ENCODE measurements around the gene SYNRG.

DNA sequence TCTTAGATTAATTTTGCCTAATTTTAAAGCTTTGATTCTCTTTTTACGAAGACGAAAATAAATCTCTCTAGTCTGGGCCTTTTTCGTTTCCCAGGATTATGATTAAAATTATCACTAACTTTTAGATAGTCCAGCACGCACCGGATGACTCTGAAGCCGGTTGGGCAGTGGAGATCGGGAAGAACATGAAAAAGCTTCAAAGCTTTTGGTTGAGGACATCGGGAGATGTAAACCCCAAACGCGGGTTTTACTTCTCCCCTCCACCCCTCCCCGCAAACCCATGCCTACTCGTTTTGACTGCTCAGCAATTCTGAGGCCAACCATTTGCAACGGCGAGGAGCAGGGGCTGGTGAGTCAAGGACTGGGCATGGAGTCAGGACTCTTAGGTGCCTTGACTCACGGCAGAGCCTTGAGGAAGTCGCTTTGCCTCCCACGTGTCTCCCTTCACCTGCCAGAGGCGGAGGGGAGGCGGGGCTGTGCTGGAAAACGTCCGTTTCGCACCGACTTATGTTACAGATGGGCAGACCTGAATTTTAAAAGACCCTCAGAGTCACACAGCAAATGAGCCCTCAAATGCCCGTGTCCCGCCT, 120.5 kb downstream of the SYNRG start:
- TF ChIP-seq, protein P1, sequence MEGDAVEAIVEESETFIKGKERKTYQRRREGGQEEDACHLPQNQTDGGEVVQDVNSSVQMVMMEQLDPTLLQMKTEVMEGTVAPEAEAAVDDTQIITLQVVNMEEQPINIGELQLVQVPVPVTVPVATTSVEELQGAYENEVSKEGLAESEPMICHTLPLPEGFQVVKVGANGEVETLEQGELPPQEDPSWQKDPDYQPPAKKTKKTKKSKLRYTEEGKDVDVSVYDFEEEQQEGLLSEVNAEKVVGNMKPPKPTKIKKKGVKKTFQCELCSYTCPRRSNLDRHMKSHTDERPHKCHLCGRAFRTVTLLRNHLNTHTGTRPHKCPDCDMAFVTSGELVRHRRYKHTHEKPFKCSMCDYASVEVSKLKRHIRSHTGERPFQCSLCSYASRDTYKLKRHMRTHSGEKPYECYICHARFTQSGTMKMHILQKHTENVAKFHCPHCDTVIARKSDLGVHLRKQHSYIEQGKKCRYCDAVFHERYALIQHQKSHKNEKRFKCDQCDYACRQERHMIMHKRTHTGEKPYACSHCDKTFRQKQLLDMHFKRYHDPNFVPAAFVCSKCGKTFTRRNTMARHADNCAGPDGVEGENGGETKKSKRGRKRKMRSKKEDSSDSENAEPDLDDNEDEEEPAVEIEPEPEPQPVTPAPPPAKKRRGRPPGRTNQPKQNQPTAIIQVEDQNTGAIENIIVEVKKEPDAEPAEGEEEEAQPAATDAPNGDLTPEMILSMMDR (tag by site-specific recombination; IDR thresholded peaks at IDR 0.05) = no peak
- TF ChIP-seq, protein P2, sequence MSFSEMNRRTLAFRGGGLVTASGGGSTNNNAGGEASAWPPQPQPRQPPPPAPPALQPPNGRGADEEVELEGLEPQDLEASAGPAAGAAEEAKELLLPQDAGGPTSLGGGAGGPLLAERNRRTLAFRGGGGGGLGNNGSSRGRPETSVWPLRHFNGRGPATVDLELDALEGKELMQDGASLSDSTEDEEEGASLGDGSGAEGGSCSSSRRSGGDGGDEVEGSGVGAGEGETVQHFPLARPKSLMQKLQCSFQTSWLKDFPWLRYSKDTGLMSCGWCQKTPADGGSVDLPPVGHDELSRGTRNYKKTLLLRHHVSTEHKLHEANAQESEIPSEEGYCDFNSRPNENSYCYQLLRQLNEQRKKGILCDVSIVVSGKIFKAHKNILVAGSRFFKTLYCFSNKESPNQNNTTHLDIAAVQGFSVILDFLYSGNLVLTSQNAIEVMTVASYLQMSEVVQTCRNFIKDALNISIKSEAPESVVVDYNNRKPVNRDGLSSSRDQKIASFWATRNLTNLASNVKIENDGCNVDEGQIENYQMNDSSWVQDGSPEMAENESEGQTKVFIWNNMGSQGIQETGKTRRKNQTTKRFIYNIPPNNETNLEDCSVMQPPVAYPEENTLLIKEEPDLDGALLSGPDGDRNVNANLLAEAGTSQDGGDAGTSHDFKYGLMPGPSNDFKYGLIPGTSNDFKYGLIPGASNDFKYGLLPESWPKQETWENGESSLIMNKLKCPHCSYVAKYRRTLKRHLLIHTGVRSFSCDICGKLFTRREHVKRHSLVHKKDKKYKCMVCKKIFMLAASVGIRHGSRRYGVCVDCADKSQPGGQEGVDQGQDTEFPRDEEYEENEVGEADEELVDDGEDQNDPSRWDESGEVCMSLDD (tag by site-specific recombination; IDR thresholded peaks at IDR 0.05) = no peak
- TF ChIP-seq ZSCAN30 (tag by site-specific recombination; IDR thresholded peaks at IDR 0.05) (no peak), ZNF140 (tag by site-specific recombination; IDR thresholded peaks at IDR 0.05) (no peak), YY1 (tag by site-specific recombination; IDR thresholded peaks at IDR 0.05) (peak; percentile 29; the same call in 1 of the 2 replicates), ZNF629 (tag by site-specific recombination; IDR thresholded peaks at IDR 0.05) (peak; percentile 14; the same call in 1 of the 2 replicates), GLIS1 (tag by site-specific recombination; IDR thresholded peaks at IDR 0.05) (no peak), ZNF670 (tag by site-specific recombination; IDR thresholded peaks at IDR 0.05; ENCODE audit: low read depth) (no peak), ZNF266 (tag by site-specific recombination; IDR thresholded peaks at IDR 0.05; ENCODE audit: low read depth) (no peak), ZNF138 (tag by site-specific recombination; IDR thresholded peaks at IDR 0.05; ENCODE audit: borderline replicate concordance) (no peak), ZNF121 (tag by site-specific recombination; IDR thresholded peaks at IDR 0.05) (no peak)
- TF ChIP-seq, protein P3, sequence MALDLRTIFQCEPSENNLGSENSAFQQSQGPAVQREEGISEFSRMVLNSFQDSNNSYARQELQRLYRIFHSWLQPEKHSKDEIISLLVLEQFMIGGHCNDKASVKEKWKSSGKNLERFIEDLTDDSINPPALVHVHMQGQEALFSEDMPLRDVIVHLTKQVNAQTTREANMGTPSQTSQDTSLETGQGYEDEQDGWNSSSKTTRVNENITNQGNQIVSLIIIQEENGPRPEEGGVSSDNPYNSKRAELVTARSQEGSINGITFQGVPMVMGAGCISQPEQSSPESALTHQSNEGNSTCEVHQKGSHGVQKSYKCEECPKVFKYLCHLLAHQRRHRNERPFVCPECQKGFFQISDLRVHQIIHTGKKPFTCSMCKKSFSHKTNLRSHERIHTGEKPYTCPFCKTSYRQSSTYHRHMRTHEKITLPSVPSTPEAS (tag by site-specific recombination; IDR thresholded peaks at IDR 0.05) = no peak
- TF ChIP-seq, protein P4, sequence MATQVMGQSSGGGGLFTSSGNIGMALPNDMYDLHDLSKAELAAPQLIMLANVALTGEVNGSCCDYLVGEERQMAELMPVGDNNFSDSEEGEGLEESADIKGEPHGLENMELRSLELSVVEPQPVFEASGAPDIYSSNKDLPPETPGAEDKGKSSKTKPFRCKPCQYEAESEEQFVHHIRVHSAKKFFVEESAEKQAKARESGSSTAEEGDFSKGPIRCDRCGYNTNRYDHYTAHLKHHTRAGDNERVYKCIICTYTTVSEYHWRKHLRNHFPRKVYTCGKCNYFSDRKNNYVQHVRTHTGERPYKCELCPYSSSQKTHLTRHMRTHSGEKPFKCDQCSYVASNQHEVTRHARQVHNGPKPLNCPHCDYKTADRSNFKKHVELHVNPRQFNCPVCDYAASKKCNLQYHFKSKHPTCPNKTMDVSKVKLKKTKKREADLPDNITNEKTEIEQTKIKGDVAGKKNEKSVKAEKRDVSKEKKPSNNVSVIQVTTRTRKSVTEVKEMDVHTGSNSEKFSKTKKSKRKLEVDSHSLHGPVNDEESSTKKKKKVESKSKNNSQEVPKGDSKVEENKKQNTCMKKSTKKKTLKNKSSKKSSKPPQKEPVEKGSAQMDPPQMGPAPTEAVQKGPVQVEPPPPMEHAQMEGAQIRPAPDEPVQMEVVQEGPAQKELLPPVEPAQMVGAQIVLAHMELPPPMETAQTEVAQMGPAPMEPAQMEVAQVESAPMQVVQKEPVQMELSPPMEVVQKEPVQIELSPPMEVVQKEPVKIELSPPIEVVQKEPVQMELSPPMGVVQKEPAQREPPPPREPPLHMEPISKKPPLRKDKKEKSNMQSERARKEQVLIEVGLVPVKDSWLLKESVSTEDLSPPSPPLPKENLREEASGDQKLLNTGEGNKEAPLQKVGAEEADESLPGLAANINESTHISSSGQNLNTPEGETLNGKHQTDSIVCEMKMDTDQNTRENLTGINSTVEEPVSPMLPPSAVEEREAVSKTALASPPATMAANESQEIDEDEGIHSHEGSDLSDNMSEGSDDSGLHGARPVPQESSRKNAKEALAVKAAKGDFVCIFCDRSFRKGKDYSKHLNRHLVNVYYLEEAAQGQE (tag by site-specific recombination; IDR thresholded peaks at IDR 0.05) = no peak
